ENCODE data around the gene ENAM. TPM values are rescaled to one million over a fixed set of nuclear protein-coding genes. Genes with fewer than 3 reads are reported as not detected.

The ENAM gene
- polyA plus RNA-seq, 1 donor (not counting 4 experiments of a cell fraction or from before 2014, with no cell fraction given) = not detected

DNA sequence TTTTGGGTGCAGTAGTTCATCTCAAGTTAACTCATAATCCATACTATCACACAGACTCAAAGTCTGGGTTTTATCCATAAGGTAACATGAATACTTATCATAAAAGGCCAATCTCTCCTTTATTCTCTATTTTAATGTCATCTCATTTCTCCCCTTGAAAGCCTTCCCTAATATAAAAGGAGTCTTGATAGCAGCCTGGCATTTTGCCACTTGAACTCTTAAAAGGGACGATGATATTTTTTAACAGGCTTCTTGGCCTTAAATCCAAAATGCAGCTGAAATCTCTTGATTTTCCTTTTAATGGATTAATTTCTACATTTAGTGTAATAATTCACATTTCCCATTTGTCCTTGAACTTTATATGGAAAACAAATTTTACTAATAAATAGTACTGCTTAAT, 46.2 kb downstream of the ENAM start:
- Histone ChIP-seq H3K9ac (ENCODE audit: control insufficient read depth, extremely low read depth, insufficient read depth, low read length) (no peak overlapping the region), H3K4me3 (ENCODE audit: control insufficient read depth in 2 of 3, extremely low read depth in 1 of 3, insufficient read depth in 2 of 3, low read depth in 1 of 3, low read length in 3 of 3) (no peak overlapping the region), H3K27me3 (ENCODE audit: control insufficient read depth, extremely low read depth, insufficient read depth, low read length) (no peaks in the 10 kb centered on the region), H3K9me3 (ENCODE audit: control insufficient read depth, low read depth, low read length) (no peaks in the 10 kb centered on the region), H3K4me1 (ENCODE audit: control insufficient read depth, extremely low read depth, insufficient read depth, low read length) (no peaks in the 10 kb centered on the region), H3K79me2 (ENCODE audit: control insufficient read depth, insufficient read depth, low read length) (no peaks in the 10 kb centered on the region), H3K27ac (ENCODE audit: control insufficient read depth, insufficient read depth, low read length) (no peak overlapping the region), H3K4me2 (ENCODE audit: control insufficient read depth, extremely low read depth, insufficient read depth, low read depth, low read length) (no peak overlapping the region), H4K20me1 (ENCODE audit: control insufficient read depth, extremely low read depth, insufficient read depth, low read length) (no peaks in the 10 kb centered on the region), H3K36me3 (ENCODE audit: control insufficient read depth in 2 of 2, extremely low read depth in 1 of 2, insufficient read depth in 2 of 2, low read length in 2 of 2) (no peaks in the 10 kb centered on the region), H2AFZ (ENCODE audit: control insufficient read depth, low read length) (no peak overlapping the region), H3K9me1 (ENCODE audit: control insufficient read depth, extremely low read depth, insufficient read depth, low read length) (no peaks in the 10 kb centered on the region)
- dilution Hi-C loops (cut with MboI; ENCODE audit: extremely low pct_ligation_motif_present, low sequenced_read_pairs) = no loop called here
- TF ChIP-seq, protein P1, sequence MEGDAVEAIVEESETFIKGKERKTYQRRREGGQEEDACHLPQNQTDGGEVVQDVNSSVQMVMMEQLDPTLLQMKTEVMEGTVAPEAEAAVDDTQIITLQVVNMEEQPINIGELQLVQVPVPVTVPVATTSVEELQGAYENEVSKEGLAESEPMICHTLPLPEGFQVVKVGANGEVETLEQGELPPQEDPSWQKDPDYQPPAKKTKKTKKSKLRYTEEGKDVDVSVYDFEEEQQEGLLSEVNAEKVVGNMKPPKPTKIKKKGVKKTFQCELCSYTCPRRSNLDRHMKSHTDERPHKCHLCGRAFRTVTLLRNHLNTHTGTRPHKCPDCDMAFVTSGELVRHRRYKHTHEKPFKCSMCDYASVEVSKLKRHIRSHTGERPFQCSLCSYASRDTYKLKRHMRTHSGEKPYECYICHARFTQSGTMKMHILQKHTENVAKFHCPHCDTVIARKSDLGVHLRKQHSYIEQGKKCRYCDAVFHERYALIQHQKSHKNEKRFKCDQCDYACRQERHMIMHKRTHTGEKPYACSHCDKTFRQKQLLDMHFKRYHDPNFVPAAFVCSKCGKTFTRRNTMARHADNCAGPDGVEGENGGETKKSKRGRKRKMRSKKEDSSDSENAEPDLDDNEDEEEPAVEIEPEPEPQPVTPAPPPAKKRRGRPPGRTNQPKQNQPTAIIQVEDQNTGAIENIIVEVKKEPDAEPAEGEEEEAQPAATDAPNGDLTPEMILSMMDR (optimal IDR thresholded peaks at IDR 0.05 in 1 of 3, IDR thresholded peaks at IDR 0.05 in 1 of 3, conservative IDR thresholded peaks at IDR 0.05 in 1 of 3; ENCODE audit: extremely low read depth in 1 of 3, insufficient read depth in 2 of 3, low read length in 3 of 3) = no peak
- no peak for TF ChIP-seq EZH2 (IDR thresholded peaks at IDR 0.05; ENCODE audit: low read length)
- DNase-seq (ENCODE audit: low read depth, low spot score) (no peak), FAIRE-seq (no peak)

DNA sequence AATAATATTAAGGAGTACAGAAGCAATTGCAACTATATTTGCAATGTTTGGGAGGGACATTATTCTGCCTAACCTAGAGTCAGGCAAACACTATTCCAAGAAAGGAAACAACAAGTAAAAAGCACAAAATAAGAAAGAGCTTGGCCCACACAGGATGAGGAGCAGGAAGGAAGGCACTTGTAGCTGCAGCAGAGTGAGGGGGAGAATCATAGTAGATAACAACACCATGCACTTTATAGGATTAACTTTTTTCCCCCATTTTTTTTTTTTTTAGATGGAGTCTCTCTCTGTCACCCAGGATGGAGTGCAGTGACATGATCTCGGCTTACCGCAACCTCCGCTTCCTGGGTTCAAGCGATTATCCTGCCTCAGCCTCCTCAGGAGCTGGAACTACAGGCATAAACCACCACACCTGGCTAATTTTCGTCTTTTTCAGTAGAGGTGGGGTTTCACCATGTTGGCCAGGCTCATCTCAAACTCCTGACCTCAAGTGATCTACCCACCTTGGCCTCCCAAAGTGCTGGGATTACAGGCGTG, 48.1 kb downstream of the ENAM start:
- H2AFZ ChIP-seq (ENCODE audit: control insufficient read depth, low read length) = no peak overlapping the region

More for the DNA sequence above, 48.1 kb downstream of the ENAM start:
- H3K36me3 ChIP-seq (ENCODE audit: control insufficient read depth in 2 of 2, extremely low read depth in 1 of 2, insufficient read depth in 2 of 2, low read length in 2 of 2) = no peaks in the 10 kb centered on the region
- H3K27me3 ChIP-seq (ENCODE audit: control insufficient read depth, extremely low read depth, insufficient read depth, low read length) = no peaks in the 10 kb centered on the region
- H3K9me3 ChIP-seq (ENCODE audit: control insufficient read depth, low read depth, low read length) = no peaks in the 10 kb centered on the region
- DNase-seq (ENCODE audit: low read depth, low spot score) (no peak), FAIRE-seq (no peak)
- no peak for TF ChIP-seq EZH2 (IDR thresholded peaks at IDR 0.05; ENCODE audit: low read length)
- TF ChIP-seq, protein P1 (optimal IDR thresholded peaks at IDR 0.05 in 1 of 3, IDR thresholded peaks at IDR 0.05 in 1 of 3, conservative IDR thresholded peaks at IDR 0.05 in 1 of 3; ENCODE audit: extremely low read depth in 1 of 3, insufficient read depth in 2 of 3, low read length in 3 of 3) = no peak
- H3K4me3 ChIP-seq (ENCODE audit: control insufficient read depth in 2 of 3, extremely low read depth in 1 of 3, insufficient read depth in 2 of 3, low read depth in 1 of 3, low read length in 3 of 3) = no peak overlapping the region
- H3K9me1 ChIP-seq (ENCODE audit: control insufficient read depth, extremely low read depth, insufficient read depth, low read length) = no peaks in the 10 kb centered on the region
- H3K9ac ChIP-seq (ENCODE audit: control insufficient read depth, extremely low read depth, insufficient read depth, low read length) = no peak overlapping the region
- H3K27ac ChIP-seq (ENCODE audit: control insufficient read depth, insufficient read depth, low read length) = no peak overlapping the region
- H4K20me1 ChIP-seq (ENCODE audit: control insufficient read depth, extremely low read depth, insufficient read depth, low read length) = no peaks in the 10 kb centered on the region
- dilution Hi-C loops (cut with MboI; ENCODE audit: extremely low pct_ligation_motif_present, low sequenced_read_pairs) = no loop called here
- no peak overlapping the region for H3K4me2 ChIP-seq (ENCODE audit: control insufficient read depth, extremely low read depth, insufficient read depth, low read depth, low read length)
- no peaks in the 10 kb centered on the region for H3K4me1 ChIP-seq (ENCODE audit: control insufficient read depth, extremely low read depth, insufficient read depth, low read length)
- no peaks in the 10 kb centered on the region for H3K79me2 ChIP-seq (ENCODE audit: control insufficient read depth, insufficient read depth, low read length)
